NCI-H748 treated with DMSO at 0.1 percent for 48 hours (cell line): ENCODE results near the gene UQCRC1.

Experiments
- DNase-seq: peaks from one replicate; lab custom pipeline; 2025; lab: John Stamatoyannopoulos, UW

Gene UQCRC1

DNA sequence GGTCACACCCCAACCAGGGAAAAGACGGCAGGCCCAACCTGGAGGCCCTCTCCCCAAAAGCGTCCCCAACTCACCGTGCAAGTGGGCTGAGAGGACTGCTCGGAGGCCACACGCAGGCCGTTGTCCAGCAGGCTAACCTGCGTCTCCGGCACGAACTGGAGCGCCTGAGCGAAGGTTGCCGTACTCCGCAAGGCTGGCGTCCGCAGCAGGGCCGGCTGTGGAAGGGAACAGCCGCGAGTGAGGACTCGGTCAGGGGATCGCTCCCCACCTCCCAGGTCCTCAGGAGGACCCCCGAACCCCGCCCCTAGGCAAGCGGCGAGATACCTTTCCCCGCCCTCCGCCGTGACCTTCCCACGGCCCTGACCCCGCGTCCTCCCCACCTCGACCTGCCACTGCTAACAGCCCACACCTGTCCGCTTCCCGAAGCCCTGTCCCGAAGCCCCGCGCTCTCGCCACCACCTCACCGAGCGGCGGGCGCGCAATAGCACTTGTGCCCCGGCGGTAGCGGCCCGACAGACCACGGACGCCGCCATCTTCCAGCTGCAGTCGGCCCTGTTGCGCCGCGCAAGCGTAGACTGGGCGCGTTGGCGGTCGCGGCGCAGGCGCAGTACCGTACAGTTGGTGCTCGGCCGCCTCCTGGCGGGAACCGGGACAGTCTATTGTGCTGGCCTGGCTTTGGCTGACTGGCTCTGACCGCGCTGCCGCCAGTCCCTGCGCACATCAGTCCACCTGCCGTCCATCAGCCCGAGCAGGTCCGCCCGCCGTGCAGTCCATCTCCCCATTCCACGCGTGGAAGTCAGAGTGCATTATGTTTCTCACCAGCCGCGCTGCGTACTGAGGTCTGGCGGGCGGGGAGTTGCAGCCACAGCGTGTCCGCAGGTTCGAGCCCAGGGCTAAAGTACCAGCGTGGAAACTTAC, at the start of gene UQCRC1:
Gene UQCRC1 (minus strand): TSS at position 559 of the 918 bp plus-strand sequence. CDS start 26 bp downstream, at position 533.
- peak; percentile 64 for DNase-seq

DNA sequence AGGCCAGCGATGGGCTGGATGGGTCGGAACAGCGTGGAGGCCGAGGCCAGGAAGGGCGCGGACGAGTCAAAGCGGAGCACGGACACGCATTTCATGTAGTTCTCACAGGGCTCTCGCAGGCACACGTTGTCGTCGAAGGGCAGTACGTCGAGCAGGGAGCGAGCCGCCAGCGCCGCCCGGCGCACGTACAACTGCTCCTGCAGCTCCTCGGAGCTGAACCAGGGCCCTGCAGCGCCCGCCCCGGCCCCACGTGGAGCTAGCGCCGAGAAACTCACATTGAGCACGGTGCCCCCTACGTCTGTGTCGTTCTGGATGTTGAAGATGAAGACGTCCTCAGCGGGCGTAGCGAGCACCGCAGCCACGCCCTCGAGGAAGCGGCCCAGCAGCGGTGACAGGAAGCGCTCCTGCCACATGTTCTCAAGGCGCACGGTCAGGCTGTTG, 47.4 kb upstream of the UQCRC1 start:
- DNase-seq = no peak

DNA sequence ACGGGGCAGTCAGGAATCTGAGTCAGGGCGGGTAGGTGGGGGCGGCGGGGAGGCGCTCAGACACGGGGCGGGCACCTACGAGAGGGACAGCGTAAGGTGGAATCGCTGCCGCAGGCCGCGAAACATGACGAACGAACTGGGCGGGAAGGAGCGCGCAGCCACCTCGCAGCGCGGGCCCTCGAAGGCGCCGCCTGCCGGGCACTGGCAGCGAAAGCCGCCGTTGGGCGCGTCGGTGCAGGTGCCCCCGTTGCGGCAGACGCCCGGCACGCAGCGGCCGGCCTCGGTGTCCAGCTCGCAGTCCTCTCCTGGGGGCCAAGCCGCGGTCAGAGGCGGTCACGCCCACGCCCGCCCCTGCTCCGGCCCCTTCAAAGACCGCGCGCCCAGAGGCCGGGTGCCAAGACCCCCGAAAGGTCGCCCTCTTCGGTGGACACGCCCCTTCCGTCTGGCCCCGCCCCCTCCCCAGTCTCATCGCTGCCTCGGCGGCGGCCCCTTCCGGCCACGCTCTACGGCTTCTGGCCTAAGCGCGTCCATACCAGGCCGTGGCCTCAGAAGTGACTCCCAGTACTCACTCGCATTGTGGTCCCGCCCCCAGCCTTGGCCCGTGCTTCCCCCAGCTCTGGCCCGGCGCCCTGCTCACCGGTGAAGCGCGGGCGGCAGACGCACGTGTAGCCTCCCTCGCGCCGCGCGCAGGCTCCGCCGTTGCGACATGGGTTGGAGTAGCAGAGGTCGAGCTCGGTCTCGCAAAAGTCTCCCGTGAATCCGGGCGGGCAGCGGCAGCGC, 46.8 kb upstream of the UQCRC1 start:
- no peak for DNase-seq

DNA sequence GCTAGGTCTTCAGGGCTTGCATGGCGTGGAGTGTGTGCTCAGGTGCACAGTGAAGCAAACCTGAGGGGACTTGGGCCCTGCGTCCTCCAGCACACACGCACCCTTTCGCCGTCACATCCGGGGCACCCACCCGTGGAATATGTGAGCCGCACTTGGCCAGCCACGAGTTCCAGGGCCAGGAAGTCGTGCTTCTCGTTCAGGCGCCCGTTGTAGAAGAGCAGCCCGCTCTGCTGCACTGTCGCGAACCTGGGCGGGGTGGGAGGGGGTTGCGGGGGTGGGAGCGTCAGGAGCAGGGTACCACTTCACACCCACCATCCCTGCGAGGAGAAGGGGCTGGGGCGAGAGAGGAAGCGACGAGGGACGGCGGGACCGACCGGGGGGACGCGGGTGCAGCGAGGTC, 46.2 kb upstream of the UQCRC1 start:
- no peak for DNase-seq

DNA sequence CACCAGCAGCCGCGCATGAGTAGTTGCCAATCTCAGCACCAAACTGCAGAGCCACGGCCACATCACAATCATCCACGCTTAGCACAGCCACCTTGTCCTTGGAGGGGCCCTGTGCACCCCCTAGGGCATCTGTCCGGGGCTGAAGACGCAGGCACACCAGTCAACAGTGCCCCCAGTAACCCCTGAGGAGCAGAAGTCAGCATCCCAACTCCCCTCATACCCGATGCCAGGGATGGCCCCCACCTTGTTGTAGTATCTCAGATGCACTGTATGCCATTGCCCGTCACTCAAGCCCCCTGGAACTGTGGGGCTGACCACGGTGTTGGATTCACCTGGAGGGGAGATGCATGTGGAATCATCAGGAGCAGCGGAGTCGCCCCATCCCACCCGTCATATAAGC, 45.6 kb upstream of the UQCRC1 start:
- DNase-seq = no peak

DNA sequence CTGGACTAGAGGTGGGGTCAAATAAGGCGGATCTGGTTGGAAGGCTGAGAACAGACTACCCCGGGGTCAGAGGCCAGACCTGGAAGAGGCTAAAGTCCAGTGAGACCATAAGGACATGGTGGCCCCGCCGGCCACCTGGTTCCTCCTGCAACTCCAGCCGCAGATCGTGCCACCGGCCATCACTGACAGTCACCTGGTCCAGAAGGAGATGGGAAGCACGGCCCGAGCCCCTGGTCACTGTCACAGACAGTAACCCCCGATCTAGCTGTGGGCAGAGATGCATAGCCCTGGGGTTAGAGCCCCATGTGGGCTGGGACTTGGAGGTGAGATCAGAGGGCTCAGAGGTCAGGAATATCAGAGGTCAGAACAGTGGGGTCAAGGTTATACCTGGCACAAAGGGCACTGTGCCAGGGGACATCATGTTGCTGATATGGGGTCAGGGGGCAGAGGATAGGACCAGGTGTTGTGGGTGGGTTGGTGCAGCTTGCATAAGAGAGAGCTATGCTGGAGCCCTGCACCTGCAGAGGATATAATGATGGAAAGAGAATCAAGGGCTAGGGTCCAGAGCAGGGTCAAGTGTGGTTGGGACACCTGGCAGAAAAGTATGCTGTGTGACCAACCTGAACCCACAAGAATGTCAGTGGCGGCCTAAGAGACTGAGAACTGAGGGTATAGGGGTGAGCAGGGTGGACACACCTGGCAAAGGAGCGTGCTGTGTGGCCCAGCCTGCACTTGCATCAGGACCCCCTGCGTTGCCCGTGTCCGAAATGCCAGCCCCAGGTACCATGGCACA, 43.7 kb upstream of the UQCRC1 start:
- no peak for DNase-seq

DNA sequence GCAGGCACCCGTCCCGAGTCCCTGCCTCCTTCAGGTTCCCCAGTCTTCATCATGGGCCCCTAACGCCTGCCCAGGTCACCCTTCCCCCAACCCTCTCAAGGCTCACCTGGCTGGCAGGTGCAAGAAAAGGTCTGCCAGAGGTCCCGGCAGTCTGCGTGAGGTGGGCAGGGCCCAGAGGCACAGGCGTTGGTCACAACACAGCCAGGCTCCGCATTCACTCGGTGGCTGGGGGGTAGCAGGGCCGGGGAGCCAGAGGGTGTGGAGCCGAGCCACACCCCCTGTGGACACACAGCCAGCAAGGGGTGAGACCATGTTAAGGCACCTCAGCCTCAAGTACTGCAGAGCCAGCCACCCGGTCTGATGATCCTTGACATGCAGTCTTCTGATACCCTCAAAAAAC, 42.3 kb upstream of the UQCRC1 start:
- DNase-seq = no peak

DNA sequence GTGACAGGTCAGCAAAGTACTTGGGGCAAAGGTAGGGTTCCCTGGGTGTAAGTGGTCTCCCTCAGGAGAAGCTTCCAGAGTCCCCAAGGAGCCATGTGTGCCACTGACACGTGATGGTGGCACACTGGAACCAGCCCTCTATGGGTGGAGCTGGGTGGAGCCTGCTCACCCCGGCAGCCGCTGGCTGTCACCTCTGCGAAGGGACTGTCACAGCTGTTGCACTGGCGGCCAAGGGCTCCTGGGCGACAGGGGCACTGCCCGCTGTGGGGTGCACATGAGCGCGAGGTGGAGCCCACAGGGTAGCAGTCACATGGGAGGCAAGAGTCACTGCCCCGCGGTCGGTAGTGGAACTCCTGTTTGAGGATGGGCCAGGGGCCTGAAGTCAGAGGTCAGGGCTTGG, 41.3 kb upstream of the UQCRC1 start:
- DNase-seq = no peak

DNA sequence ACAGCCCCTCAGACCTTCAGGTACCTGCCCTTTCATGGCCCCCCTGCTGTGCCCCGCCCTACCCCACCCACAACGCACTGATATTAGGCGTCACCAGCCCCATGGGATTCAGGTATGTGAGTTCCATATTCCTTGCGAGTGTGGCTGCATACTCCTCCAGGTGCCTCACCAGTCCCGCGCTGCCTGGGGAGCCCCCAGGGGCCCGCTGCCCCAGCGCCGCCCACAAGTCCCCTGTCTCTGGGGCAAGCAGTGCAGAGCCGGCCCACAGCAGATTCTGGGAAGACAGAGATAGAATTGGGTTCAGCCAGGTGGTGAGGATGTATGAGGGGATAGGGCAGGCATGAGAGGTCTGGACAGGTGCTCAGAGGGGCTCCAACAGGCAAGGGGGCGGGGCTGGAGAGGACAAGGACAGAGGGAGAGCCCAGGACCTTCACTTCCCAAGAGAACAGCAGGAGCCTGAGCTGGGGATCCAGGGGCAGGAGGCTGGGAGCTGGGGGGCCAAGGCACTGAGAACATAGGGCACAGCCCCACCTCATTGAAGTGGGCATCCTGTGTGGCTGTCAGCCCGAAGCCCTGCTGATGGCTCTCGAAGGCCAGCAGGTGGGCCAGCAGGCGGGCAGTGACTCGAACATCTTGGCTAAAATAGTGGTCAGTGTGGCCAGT, 38.9 kb upstream of the UQCRC1 start:
- no peak for DNase-seq

DNA sequence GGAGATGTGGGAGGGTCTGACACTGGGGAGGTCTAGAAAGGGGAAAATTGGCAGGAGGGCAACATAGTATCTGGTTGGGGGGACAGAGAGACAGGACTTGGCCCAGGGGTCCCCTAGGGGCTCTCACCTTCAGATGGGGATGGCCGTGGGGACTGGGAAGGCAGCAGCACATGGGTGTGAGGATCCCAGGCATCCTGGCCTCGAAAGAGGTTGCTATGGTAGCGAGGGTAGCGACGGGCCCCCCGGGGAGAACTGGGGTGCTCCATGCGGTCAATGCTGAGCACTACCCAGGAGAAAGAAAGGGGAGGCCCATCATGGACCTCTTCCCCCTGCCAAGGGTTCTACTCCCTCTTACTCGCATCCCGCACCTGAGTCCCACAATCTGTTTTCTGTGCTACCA, 38.3 kb upstream of the UQCRC1 start:
- no peak for DNase-seq

DNA sequence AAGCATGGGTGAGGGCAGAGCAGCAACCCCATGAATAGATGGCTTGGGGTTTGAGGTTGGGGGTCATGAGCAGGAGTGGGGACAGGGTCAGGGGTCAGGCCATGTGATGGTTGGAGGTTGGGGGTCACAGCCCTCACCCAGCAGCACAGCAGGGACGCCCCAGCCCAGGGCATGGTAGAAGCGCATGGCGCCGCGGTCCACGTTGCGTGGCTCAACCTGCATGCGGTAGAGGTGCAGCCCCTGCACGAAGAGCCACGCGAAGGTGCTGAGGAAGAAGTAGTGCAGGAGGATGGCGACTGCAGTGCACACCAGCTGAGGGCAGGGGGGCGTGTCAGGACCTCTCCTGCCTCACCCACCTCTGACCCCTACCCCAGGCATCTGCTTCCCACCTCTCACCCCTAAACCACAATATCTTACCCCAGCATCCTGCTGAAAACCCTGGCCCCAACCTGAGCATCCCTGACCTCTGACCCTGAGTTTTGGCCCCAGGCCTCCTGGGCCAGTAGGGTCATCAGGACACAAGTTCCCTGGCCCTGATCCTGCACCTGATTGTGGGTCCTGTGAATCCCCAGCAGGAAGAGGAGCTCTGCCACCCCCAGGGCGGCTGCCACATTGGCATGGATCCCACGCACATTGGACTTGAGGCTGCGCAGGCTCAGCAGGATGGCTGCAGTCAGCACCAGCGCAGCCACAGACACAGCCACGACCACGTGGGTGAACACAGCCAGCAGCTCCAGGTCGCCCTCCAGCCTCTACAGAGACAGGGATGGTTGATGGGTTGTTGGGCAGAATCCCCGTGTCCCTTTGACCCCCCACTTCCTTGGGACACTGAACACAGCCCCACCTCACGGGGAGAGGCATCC, 35.7 kb upstream of the UQCRC1 start:
- no peak for DNase-seq

DNA sequence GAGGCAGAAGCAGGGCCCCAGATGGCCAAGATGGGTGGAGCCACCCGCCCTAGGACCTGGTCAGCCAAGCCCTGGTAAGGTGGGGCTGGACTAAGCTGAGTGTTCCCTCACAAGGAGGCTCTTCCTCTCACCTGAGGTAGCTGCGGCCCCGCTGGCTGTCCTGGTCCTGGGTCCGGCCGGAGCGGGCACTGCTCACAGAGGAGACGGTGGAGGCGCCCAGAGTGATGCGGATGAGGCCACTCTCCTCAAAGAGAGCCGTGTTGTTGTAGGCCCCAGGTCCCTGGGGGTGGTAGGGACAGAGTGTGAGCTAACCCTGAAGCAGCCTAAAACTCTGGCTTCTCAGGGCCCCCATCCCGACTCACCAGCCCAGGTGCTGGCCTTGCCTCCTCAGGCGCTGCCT, 33.2 kb upstream of the UQCRC1 start:
- DNase-seq = no peak

DNA sequence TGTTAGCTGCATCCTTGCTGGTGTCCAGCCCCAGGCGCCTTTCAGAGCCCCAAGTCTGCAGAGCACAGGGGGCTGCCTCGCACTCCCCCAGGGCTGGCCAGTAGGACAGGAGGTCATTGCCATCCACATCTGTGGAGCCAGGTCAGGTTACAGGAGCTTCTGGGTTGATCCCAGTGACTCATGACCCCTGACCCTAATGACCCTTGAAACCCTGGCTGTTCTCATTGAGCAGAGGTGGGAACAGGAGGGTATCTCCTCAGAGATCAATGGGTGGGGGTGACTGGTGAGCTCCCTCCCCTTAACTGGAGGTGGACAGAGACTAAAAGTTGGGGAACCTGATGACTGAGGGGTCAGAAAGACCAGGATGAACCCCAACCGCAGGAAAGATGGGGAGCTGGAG, 31.9 kb upstream of the UQCRC1 start:
- DNase-seq = no peak

DNA sequence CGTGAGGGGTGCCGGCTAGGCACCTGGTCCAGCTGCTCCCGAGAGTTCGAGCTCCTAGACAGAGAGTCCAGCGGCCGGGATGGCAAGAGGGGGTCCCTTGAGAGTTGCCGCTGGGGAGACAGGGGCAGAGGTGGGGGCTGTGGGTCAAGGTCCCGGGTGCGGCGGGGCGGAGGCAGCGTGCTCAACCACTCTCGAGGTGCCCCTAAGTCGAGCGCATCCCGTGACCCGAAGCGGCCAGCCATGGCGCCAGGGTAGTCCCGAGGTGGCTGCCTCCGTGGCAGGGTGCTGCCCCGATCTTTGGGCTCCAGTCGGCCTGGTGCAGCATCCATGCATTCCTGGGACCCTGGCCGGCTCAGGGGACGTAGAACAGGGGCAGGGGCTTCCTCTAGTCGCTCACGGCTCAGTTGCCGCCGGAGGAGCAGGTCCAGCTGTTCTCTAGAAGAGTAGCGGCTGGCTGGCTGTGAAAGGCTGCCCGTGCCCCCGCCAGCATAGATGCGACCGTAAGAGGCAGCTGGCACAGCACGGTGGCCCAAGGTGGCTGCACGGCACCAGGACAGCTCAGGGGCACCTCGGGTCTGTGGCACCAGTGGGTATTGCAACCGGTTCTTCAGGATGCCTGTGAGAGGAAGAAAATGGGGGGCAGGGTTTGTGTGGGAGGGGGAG, 30.6 kb upstream of the UQCRC1 start:
- no peak for DNase-seq

DNA sequence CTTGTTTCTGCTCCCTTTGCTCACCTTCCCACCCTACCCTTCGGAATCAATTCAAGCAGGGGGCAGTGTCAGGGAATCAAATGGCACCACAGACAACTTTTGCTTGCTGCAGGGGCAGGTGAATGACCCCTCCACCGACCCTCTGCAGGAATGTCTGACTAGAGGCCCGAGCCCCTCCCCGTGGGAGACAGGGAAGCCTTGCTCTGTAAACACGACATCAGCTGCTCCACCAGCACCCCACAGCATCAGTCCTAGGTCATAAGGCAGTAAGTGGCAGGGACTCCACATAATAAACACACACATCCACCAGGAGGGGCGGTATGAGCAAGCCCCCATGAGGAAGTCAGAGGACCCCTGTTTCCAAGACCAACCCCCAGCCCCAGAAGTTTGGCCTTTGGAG, 27.9 kb upstream of the UQCRC1 start:
- DNase-seq = no peak

DNA sequence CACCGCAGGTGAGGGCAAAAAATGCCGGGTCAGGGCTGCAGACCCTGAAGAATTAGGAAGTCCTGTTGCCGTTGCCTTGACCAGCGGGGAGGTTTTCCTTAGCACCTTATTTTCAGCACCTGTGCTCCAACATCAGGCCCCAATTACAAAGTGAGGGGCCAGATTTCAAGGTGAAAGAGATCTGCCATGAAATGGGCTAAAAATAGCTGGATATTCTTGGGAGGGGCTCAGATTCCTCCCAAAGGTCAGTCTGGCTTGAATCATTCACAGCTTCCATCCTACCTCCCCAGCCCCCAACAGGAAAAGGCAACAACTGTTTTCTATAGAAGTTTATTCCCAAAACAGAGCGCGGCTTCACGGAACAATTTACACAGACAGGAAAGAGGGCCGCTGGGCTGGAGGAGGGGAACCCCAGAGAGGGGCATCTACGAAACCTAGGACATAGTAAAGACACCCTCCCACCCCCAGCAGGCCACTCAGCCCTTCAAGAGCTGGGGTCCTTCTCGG, 26.8 kb upstream of the UQCRC1 start:
- DNase-seq = no peak

DNA sequence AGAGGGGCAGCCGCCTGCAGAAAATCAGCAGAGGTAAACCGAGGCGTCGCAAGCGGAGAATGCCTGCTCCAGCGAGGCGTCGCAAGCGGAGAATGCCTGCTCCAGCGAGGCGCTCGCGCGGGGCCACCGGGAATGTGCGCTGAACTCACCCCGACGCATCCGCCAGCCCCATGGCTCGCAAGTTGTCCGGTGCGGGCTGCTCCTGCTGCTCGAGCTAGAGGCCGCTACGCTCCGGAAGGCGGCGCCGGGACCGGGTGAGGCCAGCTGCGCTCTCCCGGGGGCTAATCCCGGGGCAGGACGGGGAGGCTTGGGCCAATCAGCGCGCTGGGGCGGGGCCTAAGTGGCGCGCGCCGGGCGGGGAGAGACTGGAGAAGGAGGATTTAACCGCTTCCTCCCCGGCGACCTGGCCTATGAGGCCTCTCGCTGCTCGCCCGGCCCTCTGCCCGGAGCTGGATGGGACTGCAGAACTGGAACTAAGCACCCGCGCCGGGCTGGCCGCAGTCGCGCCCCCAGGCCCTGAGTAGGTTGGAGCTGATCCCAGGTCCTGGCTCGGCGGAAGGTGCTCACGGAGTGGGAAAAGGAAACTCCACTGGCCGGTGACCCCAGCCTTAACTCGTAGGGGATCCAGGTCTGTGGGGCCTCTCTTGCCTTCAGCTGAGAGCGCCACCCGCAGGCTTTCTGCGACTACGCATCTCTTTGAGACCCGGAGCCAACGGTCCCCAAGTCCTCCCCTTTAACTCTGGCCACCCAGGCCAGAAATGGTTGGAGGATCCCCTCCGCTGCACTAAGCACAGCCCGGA, 26.0 kb upstream of the UQCRC1 start, which contains the start of gene SLC26A6:
Gene SLC26A6 (minus strand): TSS at position 240 of the 800 bp plus-strand sequence. CDS start 68 bp downstream, at position 172.
- peak; percentile 72 for DNase-seq

DNA sequence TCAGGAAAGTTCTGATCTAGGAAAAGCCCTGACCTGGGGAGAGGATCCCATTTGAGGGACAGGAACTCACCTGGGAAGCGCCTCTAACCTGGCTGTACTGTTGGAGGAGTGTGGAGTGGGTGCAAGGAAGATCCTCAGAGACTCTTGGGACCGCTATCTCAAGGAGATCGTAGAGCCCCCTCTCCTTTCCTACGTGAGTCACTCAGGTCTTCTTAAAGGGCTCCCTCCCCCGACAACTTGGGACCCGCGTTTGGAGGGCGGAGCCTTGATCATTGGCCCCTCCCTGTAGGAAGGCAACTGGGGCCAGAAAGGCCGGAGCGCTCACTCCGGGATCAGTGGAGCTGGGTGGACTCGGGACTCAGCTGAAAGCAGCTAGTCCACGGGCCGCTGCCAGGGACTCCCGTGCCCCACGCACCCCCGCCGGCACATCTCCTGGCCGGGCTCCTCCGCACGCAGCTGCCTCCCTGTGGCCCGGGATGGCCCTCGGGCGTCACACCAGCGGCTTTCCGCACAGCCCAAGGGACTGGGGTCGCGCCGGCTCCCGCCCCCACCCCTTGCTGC, 25.3 kb upstream of the UQCRC1 start:
- DNase-seq = no peak

DNA sequence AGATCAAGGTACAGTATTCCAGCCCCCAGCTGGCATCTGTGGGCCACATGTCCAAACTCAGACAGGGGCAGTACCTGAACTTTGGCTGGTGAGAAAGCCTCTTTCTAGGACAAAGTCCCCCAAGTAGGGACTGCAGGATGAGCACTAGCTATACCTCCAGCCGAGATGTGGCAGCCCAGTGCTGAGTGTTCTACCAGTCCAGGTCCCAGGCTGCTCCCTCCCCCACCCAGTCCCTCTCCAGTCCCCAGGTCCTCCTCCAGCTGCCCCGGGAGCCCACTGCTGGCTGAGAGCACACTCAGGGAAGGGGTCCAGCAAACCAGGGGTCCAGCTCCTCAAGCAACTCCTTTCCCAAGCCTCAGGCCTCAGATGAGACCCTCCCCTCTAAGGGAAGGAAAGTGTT, 24.3 kb upstream of the UQCRC1 start:
- no peak for DNase-seq
